Activated naive CD4-positive, alpha-beta T cell treated with anti-CD3 and anti-CD28 coated beads, Interleukin-2, amount 50 U/mL, for 72 hours (primary cell): ENCODE measurements around the gene CYP46A1. TPM values are rescaled to one million over a fixed set of nuclear protein-coding genes. Genes with fewer than 3 reads are reported as not detected.

Experiments
- ATAC-seq, 2 donors: fragments of 150-1000 bp; cut with Tn5 transposase; 2 replicates each; pipeline ENCODE4 v1.10.0; 2021; ENCODE audit warnings: mild to moderate bottlenecking in 2 of 2, moderate library complexity in 2 of 2
- DNase-seq, 2 donors: peaks; one replicate each; pipeline ENCODE4 v3.0.0; 2021 to 2022; ENCODE audit warnings: low spot score in 2 of 2
- H3K27ac Mint-ChIP-seq, 2 donors: one replicate each; pipeline ENCODE4 v1.8.0; 2022; ENCODE audit warnings: mild to moderate bottlenecking in 2 of 2, mixed read lengths in 2 of 2
- H3K36me3 Mint-ChIP-seq, 2 donors: one replicate each; pipeline ENCODE4 v1.8.0; 2022; ENCODE audit warnings: mixed read lengths in 2 of 2
- H3K9me3 Mint-ChIP-seq, 2 donors: one replicate each; pipeline ENCODE4 v1.8.0; 2022; ENCODE audit warnings: mixed read lengths in 2 of 2
- total RNA-seq, 2 donors: library from RNA; stranded (reverse); gene quantifications; one replicate each; pipeline ENCODE4 v1.2.3, GENCODE V29; 2022

The CYP46A1 gene
- total RNA-seq, 2 donors from 2014 or later = 0.14 to 0.21 TPM

DNA sequence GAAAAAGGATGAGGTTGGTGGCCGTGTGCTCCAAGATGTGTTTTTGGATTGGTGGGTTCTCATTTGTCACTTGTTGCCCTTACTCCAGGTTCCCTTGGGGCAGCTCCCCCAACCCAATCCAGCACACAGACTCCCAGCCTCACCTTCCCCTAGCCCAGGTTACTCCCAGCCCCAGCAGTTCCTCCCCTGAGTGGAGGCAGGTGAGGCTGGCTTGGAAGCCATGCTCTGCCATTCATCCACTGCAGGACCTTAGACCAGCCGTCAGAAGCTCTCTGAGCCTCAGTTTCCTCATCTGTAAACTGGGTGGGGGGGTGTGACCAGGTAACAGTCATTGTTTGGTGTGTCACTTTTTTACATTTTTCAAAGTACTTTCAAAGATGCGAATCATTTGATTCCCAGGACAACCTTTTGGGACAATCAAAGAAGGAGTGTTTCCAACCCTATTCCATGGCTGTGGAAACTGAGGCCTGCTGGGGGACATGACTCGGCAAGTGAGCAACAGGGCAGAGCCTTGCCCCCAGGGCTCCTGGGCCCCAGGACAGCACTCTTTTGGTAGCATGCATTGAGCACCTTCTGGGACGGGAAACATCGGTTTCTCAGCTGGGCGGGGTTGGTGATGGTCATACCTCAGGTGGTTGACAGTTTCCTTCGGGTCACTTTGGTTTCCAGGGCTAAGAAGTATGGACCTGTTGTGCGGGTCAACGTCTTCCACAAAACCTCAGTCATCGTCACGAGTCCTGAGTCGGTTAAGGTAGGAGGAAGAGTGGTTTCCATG lies 7.2 kb downstream of the CYP46A1 start:
- Mint-ChIP-seq H3K27ac (no peak overlapping the region), H3K36me3 (no peaks in the 10 kb centered on the region), H3K9me3 (no peaks in the 10 kb centered on the region)
- ATAC-seq (no peak), DNase-seq (no peak)

DNA sequence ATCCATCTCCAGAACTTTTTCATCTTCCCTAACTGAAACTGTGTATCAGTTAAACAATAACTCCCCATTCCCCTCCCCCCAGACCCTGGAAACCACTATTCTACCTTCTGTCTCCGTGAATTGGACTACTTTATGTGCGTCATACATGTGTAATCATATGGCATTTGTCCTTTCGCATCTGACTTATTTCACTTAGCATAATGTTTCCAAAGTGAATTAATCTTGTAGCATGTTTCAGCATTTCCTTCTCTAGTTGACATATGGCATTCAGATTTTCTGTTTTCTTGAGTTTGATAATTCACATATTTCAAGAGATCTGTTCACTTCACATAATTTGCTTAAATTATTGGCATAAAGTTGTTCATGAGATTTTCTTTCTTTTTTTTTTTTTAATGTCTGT lies 9.8 kb downstream of the CYP46A1 start:
- Mint-ChIP-seq H3K9me3 (no peaks in the 10 kb centered on the region), H3K27ac (no peak overlapping the region), H3K36me3 (no peaks in the 10 kb centered on the region)
- ATAC-seq (no peak), DNase-seq (no peak)

DNA sequence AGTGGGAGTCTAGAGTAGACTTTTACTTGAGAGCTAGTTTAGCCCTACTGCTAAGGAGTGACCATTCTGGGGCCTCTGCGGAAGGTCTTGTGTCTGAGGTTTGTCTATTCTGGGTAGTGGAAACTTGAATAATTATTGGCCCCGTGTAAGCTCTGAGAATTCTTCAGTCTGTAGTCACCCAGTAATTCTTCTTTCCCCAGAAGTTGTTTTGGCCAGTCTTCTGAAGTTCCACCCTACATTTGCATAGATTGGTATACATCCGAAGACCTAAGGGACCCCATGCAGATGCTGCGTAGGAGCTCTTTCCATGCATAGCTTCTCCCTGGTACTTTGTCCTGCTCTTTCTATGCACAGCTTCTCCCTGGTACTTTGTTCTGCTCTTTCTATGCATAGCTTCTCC lies 12.8 kb downstream of the CYP46A1 start:
- H3K9me3 Mint-ChIP-seq = peaks cover 0 to under 1% of the 10 kb centered on the region in 2 donors
- no peaks in the 10 kb centered on the region for H3K36me3 Mint-ChIP-seq
- no peak overlapping the region for H3K27ac Mint-ChIP-seq
- ATAC-seq (no peak), DNase-seq (no peak)

DNA sequence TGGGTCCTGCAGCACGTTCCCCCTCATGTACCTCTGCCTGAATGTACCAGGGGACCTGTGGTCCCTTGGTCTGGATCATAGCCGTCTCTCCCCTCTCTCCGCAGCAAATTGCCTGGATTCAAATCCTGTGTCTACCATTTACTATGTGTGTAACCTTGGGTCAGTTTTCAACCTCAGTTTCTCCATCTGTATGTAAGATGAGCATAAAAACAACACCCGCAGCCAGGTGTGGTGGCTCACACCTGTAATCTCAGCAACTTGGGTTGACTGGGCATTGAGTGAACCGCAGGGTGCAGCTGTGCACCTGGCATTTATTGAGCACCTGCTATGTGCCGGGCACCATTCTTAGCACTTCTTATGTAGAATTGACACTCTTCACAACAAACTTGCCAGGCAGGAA lies 14.1 kb downstream of the CYP46A1 start:
- H3K27ac Mint-ChIP-seq = no peak overlapping the region
- no peak for DNase-seq
- H3K36me3 Mint-ChIP-seq = peaks cover 3 to 5% of the 10 kb centered on the region in 2 donors
- H3K9me3 Mint-ChIP-seq = peaks cover 5 to 9% of the 10 kb centered on the region in 2 donors
- no peak for ATAC-seq

DNA sequence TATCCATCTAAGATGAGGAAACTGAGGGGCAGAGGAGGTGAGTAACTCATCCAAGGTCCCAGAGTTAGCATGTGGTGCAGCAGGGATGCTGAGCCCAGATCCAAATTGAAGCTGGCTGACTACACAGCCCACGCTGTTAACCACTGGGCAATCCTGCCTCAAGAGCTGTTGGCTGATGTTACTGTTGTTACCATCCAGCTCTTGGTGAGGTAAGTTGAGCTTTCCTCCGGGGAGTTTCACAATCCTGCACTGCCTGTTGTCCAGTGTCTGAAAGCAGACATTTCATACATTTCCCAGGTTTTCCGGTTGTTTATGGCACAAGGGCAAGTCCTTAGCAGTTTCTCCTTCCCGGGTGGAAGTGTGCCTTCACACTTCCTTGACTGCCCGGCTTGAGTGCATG lies 14.5 kb downstream of the CYP46A1 start:
- H3K36me3 Mint-ChIP-seq = peaks cover 7 to 9% of the 10 kb centered on the region in 2 donors
- ATAC-seq (no peak), DNase-seq (no peak)
- H3K9me3 Mint-ChIP-seq = peaks cover 9 to 13% of the 10 kb centered on the region in 2 donors
- no peak overlapping the region for H3K27ac Mint-ChIP-seq

DNA sequence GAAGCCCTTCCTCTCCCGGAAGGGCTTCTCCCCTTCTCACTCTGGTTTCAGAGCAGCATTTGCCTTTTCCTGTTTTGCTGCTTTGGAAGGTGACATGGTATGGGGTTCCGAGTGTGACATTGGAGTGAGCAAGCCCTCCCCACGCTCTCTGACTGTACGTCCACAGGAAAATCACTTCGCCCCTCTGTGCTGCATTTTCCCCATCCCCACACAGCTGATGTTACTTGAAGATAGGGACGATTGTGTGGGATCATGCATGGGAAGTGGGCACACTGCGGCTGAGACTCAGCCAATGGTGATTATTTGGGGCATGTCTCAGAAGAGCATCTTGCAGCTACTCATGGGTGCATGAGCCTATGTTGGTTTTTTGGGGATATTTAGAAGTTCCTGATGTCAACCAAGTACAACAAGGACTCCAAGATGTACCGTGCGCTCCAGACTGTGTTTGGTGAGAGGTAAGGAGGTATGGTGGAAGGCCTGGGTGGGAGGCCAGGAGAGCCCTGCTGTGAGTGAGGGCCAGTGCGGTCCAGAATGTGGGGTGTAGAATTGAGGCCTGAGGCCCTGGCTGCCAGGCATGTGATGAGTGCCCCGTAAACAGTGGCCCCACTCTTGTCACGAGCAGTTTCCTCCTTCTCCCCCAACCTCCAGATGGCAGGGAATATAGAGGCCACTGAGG lies 15.1 kb downstream of the CYP46A1 start:
- Mint-ChIP-seq H3K9me3 (peaks cover 10 to 15% of the 10 kb centered on the region in 2 donors), H3K27ac (no peak overlapping the region), H3K36me3 (peaks cover 12 to 13% of the 10 kb centered on the region in 2 donors)
- DNase-seq = no peak
- no peak for ATAC-seq

DNA sequence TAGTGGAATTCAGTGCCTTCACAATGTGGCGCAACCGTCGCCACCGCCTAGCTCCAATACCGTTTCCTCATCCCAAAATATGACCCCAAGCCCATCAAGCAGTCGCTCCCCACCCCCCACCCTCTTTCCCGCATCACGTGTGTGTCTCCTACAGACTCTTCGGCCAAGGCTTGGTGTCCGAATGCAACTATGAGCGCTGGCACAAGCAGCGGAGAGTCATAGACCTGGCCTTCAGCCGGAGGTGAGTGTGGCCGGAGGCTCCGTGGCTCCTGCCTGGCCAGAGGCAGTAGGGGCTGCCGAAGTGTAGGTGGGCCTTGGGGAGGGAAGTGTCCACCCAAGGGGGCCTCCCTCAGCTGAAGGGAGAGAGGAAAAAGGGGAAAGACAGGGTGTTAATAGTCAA lies 15.8 kb downstream of the CYP46A1 start:
- DNase-seq = no peak
- Mint-ChIP-seq H3K36me3 (peaks cover 19 to 20% of the 10 kb centered on the region in 2 donors), H3K9me3 (peaks cover 10 to 22% of the 10 kb centered on the region in 2 donors), H3K27ac (no peak overlapping the region)
- no peak for ATAC-seq

- peaks cover 19 to 20% of the 10 kb centered on the region in 2 donors for H3K36me3 Mint-ChIP-seq
- DNase-seq = no peak
- ATAC-seq = no peak
- H3K27ac Mint-ChIP-seq = no peak overlapping the region
- peaks cover 10 to 22% of the 10 kb centered on the region in 2 donors for H3K9me3 Mint-ChIP-seq
Measured at GRCh38 chr14:99700379-99700778, 16.3 kb downstream of the CYP46A1 start.

GRCh38 chr14:99701260-99701659 lies 17.2 kb downstream of the CYP46A1 start:
- Mint-ChIP-seq H3K27ac (no peak overlapping the region), H3K9me3 (peaks cover 10 to 22% of the 10 kb centered on the region in 2 donors), H3K36me3 (peaks cover 19 to 20% of the 10 kb centered on the region in 2 donors)
- DNase-seq (no peak), ATAC-seq (no peak)

DNA sequence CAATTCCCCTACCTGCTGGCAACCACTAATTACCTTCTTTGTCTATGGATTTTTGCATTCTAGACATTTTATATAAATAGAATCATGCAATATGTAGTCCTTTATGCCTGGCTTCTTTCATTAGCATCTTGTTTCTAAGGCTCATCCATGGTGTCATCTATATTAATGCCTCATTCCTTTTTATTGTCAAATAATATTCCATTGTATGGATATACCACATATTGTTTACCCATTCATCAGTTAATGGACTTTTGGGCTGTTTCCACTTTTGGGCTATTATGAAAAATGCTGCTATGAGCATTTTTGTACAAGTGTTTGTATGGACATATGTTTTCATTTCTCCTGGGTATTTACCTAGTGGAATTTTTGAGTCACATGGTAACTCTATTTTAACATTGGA lies 18.0 kb downstream of the CYP46A1 start:
- no peak for ATAC-seq
- Mint-ChIP-seq H3K9me3 (peaks cover 10 to 22% of the 10 kb centered on the region in 2 donors), H3K27ac (no peak overlapping the region), H3K36me3 (peaks cover 19 to 20% of the 10 kb centered on the region in 2 donors)
- no peak for DNase-seq

- Mint-ChIP-seq H3K27ac (no peak overlapping the region), H3K9me3 (peaks cover 10 to 22% of the 10 kb centered on the region in 2 donors), H3K36me3 (peaks cover 19 to 20% of the 10 kb centered on the region in 2 donors)
- ATAC-seq = no peak
- no peak for DNase-seq
Measured at GRCh38 chr14:99703381-99703780, 19.3 kb downstream of the CYP46A1 start.

GRCh38 chr14:99704037-99704436 lies 19.9 kb downstream of the CYP46A1 start:
- ATAC-seq = no peak

GRCh38 chr14:99706107-99706900 lies 22.2 kb downstream of the CYP46A1 start:
- H3K9me3 Mint-ChIP-seq = peaks cover 10 to 22% of the 10 kb centered on the region in 2 donors
- DNase-seq = peak in 1 of 2 donors; percentile 44
- H3K36me3 Mint-ChIP-seq = peaks cover 20 to 24% of the 10 kb centered on the region in 2 donors
- ATAC-seq = no peak
- H3K27ac Mint-ChIP-seq = no peak overlapping the region

More at GRCh38 chr14:99704037-99704436, 19.9 kb downstream of the CYP46A1 start:
- H3K27ac Mint-ChIP-seq = no peak overlapping the region
- peaks cover 20 to 24% of the 10 kb centered on the region in 2 donors for H3K36me3 Mint-ChIP-seq
- no peak for DNase-seq
- H3K9me3 Mint-ChIP-seq = peaks cover 10 to 22% of the 10 kb centered on the region in 2 donors

- ATAC-seq (no peak), DNase-seq (no peak)
- Mint-ChIP-seq H3K36me3 (peaks cover 20 to 24% of the 10 kb centered on the region in 2 donors), H3K9me3 (peaks cover 10 to 18% of the 10 kb centered on the region in 2 donors), H3K27ac (no peak overlapping the region)
Measured at GRCh38 chr14:99707420-99707819, 23.3 kb downstream of the CYP46A1 start.

DNA sequence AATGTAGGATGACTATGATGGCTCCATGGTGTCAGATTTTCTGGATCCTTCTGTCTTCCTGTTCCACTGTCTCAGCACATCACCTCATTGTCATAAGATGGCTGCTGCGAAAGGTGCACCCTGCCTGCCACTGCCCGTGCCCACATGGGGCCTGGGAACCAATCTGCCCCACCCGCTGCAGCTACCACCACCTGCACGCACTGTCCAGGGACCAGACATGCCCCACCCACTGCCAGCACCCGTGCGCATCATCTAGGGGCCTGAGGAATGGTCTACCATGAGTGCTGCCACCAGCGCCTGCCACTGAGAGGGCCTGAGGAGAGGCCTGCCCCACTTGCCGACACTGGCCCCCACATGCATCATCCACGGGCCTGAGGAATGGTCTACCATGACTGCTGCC lies 23.8 kb downstream of the CYP46A1 start:
- Mint-ChIP-seq H3K9me3 (peaks cover 8 to 16% of the 10 kb centered on the region in 2 donors), H3K27ac (no peak overlapping the region), H3K36me3 (peaks cover 19 to 22% of the 10 kb centered on the region in 2 donors)
- ATAC-seq = no peak
- peak in 1 of 2 donors; percentile 50 for DNase-seq

GRCh38 chr14:99708449-99708848 lies 24.4 kb downstream of the CYP46A1 start:
- ATAC-seq (no peak), DNase-seq (peak in 1 of 2 donors; percentile 26)
- peaks cover 14 to 17% of the 10 kb centered on the region in 2 donors for H3K36me3 Mint-ChIP-seq

DNA sequence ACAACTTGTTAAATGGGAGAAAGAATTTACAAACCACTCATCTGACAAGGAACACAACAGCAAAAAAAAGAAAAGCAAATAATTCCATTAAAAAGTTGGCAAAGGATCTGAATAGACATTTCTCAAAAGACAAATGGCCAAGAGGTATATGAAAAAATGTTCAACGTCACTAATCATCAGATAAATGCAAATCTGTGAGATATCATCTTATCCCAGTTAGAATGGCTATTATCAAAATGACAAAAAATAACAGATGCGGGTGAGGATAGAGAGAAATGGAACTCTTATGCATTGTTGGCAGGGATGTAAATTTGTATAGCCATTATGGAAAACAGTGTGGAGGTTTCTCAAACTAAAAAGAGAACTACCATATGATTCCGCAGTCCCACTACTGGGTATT lies 29.9 kb downstream of the CYP46A1 start:
- Mint-ChIP-seq H3K36me3 (no peaks in the 10 kb centered on the region), H3K9me3 (no peaks in the 10 kb centered on the region), H3K27ac (no peak overlapping the region)
- ATAC-seq (no peak), DNase-seq (no peak)

More at GRCh38 chr14:99708449-99708848, 24.4 kb downstream of the CYP46A1 start:
- peaks cover 3 to 11% of the 10 kb centered on the region in 2 donors for H3K9me3 Mint-ChIP-seq
- H3K27ac Mint-ChIP-seq = no peak overlapping the region
